ENCODE data around the gene IER3. TPM values are rescaled to one million over a fixed set of nuclear protein-coding genes. Genes with fewer than 3 reads are reported as not detected.

The IER3 gene
- total and polyA plus RNA-seq, 8 donors, result 16.5 to 187 (median 113) TPM

- no peak for TF ChIP-seq EP300 (IDR thresholded peaks at IDR 0.05)
- peak in 2 of 4 donors; percentile 80 to 89 for TF ChIP-seq POLR2A (IDR thresholded peaks at IDR 0.05)
- peak in 5 of 7 experiments; percentile 28 to 54 (median 38) for TF ChIP-seq CTCF (IDR thresholded peaks at IDR 0.05)
- TF ChIP-seq POLR2AphosphoS5 (IDR thresholded peaks at IDR 0.05), result peak; percentile 95 to 99 (median 97)
- H3K9me3 ChIP-seq, result no peaks in the 10 kb centered on the region
- peak within 1 kb of the TSS; percentile 57 to 68 (median 59) for H3K4me3 ChIP-seq
- intact Hi-C loops (cut with DNase I; ENCODE audit: low total_unique reads), result no loop called here
- H3K27me3 ChIP-seq, result no peaks in the 10 kb centered on the region
- H3K4me1 ChIP-seq, result peaks cover 21 to 42% (median 40%) of the 10 kb centered on the region in 4 donors
- WGBS, 5 donors, result 0 to 1% (median 0%) methylated on average over 25 to 48 of the region's 48 CpGs
- DNase-seq, result peak; percentile 99 to 100
- H3K27ac ChIP-seq, result peak within 1 kb of the TSS; percentile 77 to 98 (median 98)
- peaks cover 11 to 33% (median 28%) of the 10 kb centered on the region in 4 donors for H3K36me3 ChIP-seq
These were observed 27.1 kb downstream of the IER3 start, which contains the start of gene MDC1 for GRCh38 chr6:30717129-30717844. TSS of gene MDC1 (minus strand) at chr6:30717281. CDS start at chr6:30715175, 2,106 bp downstream.

GRCh38 chr6:30716879-30717128, 27.5 kb downstream of the IER3 start:
- Histone ChIP-seq H3K36me3 (peaks cover 16 to 36% (median 33%) of the 10 kb centered on the region in 4 donors), H3K4me3 (peak overlapping the region; percentile 57 to 68 (median 59)), H3K27me3 (no peaks in the 10 kb centered on the region), H3K9me3 (no peaks in the 10 kb centered on the region), H3K4me1 (peaks cover 16 to 37% (median 35%) of the 10 kb centered on the region in 4 donors), H3K27ac (peak overlapping the region; percentile 77 to 98 (median 98))
- WGBS, 5 donors, result 1 to 5% (median 4%) methylated on average over 7 to 8 of the region's 8 CpGs
- no peak for DNase-seq
- intact Hi-C loops (cut with DNase I; ENCODE audit: low total_unique reads), result no loop called here
- TF ChIP-seq POLR2AphosphoS5 (IDR thresholded peaks at IDR 0.05) (no peak), POLR2A (IDR thresholded peaks at IDR 0.05) (no peak), EP300 (IDR thresholded peaks at IDR 0.05) (no peak), CTCF (IDR thresholded peaks at IDR 0.05) (no peak)

- Histone ChIP-seq H3K9me3 (no peaks in the 10 kb centered on the region), H3K36me3 (peaks cover 26 to 62% (median 58%) of the 10 kb centered on the region in 4 donors), H3K4me1 (peaks cover 9 to 28% (median 26%) of the 10 kb centered on the region in 4 donors), H3K27me3 (no peaks in the 10 kb centered on the region), H3K27ac (no peak overlapping the region), H3K4me3 (no peak overlapping the region)
- 97 to 100% (median 97%) methylated on average over 1 of the region's 1 CpG for WGBS, 5 donors
- no peak for TF ChIP-seq POLR2AphosphoS5 (IDR thresholded peaks at IDR 0.05)
- no peak for TF ChIP-seq EP300 (IDR thresholded peaks at IDR 0.05)
- TF ChIP-seq POLR2A (IDR thresholded peaks at IDR 0.05), result no peak
- TF ChIP-seq CTCF (IDR thresholded peaks at IDR 0.05), result no peak
- DNase-seq, result no peak
- intact Hi-C loops (cut with DNase I; ENCODE audit: low total_unique reads), result no loop called here
These were observed 30.1 kb downstream of the IER3 start for GRCh38 chr6:30714263-30714662.

GRCh38 chr6:30712441-30712945, 31.9 kb downstream of the IER3 start:
- DNase-seq, result no peak
- Histone ChIP-seq H3K4me1 (peaks cover 0 to 12% (median 10%) of the 10 kb centered on the region in 4 donors), H3K27me3 (no peaks in the 10 kb centered on the region), H3K27ac (no peak overlapping the region), H3K36me3 (peaks cover 26 to 77% (median 76%) of the 10 kb centered on the region in 4 donors), H3K4me3 (no peak overlapping the region), H3K9me3 (no peaks in the 10 kb centered on the region)
- TF ChIP-seq POLR2A (IDR thresholded peaks at IDR 0.05), result no peak
- no peak for TF ChIP-seq EP300 (IDR thresholded peaks at IDR 0.05)
- TF ChIP-seq CTCF (IDR thresholded peaks at IDR 0.05), result no peak
- TF ChIP-seq POLR2AphosphoS5 (IDR thresholded peaks at IDR 0.05), result no peak
- intact Hi-C loops (cut with DNase I; ENCODE audit: low total_unique reads), result no loop called here
- WGBS, 5 donors, result 85 to 92% (median 90%) methylated on average over 7 of the region's 7 CpGs

All from stomach (tissue), 9 donors.